Suprapubic skin (tissue), 3 donors: Measurements from ENCODE around the gene LRRC2.

ENCODE experiments used
- EP300 ChIP-seq: sonication (generic); formaldehyde crosslinking; IDR thresholded peaks from one replicate; pipeline ENCODE4 v1.6.1; 2017; ENCODE audit warnings: antibody characterized with exemption
- TF ChIP-seq, protein P1 (sequence below), 2 donors: fragments of 200-600 bp in 1 of 2; fragments of 450-650 bp in 1 of 2; sonication (generic) in 1 of 2; IDR thresholded peaks; one replicate each; pipeline ENCODE4 v1.5.1; 2016 to 2019; ENCODE audit warnings: antibody characterized with exemption in 2 of 2, mild to moderate bottlenecking in 1 of 2, moderate library complexity in 1 of 2

DNA sequence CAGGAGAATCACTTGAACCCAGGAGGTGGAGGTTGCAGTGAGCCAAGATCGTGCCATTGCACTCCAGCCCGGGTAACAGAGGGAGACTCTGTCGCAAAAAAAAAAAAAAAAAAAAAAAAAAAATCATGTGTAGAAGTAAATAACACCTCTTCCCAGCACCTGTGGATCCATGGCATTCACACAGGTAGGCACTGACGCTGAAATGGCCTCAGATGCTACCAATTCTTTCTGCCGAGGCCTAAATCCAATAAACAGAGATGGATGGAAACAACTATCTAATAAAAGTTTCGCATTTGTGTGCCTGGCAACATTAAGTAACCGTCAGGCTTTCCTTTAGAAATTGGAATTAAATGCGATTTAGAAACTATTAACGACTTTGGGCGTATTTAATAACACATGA, 10.3 kb upstream of the LRRC2 start:
- TF ChIP-seq, protein P1, sequence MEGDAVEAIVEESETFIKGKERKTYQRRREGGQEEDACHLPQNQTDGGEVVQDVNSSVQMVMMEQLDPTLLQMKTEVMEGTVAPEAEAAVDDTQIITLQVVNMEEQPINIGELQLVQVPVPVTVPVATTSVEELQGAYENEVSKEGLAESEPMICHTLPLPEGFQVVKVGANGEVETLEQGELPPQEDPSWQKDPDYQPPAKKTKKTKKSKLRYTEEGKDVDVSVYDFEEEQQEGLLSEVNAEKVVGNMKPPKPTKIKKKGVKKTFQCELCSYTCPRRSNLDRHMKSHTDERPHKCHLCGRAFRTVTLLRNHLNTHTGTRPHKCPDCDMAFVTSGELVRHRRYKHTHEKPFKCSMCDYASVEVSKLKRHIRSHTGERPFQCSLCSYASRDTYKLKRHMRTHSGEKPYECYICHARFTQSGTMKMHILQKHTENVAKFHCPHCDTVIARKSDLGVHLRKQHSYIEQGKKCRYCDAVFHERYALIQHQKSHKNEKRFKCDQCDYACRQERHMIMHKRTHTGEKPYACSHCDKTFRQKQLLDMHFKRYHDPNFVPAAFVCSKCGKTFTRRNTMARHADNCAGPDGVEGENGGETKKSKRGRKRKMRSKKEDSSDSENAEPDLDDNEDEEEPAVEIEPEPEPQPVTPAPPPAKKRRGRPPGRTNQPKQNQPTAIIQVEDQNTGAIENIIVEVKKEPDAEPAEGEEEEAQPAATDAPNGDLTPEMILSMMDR (IDR thresholded peaks at IDR 0.05) = no peak
- no peak for TF ChIP-seq EP300
